HG02938 (cell line): ENCODE results near the gene GINM1.

Source experiments
- ATAC-seq: cut with Tn5 transposase; IDR thresholded peaks from one replicate; pipeline ENCODE4 v1.9.1; 2021; ENCODE audit warnings: mild to moderate bottlenecking, moderate library complexity; ENCODE audit not compliant: unreplicated experiment

Gene GINM1, protein sequence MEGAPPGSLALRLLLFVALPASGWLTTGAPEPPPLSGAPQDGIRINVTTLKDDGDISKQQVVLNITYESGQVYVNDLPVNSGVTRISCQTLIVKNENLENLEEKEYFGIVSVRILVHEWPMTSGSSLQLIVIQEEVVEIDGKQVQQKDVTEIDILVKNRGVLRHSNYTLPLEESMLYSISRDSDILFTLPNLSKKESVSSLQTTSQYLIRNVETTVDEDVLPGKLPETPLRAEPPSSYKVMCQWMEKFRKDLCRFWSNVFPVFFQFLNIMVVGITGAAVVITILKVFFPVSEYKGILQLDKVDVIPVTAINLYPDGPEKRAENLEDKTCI

GRCh38 chr6:149565527-149566409 is at the start of gene GINM1:
Gene GINM1 (plus strand): TSS chr6:149566375. CDS start chr6:149566415, 40 bp downstream.
- ATAC-seq, result peak; percentile 76

GRCh38 chr6:149529650-149530049 is 36.5 kb upstream of the GINM1 start:
- no peak for ATAC-seq

GRCh38 chr6:149534742-149535141 is 31.4 kb upstream of the GINM1 start:
- ATAC-seq, result no peak

DNA sequence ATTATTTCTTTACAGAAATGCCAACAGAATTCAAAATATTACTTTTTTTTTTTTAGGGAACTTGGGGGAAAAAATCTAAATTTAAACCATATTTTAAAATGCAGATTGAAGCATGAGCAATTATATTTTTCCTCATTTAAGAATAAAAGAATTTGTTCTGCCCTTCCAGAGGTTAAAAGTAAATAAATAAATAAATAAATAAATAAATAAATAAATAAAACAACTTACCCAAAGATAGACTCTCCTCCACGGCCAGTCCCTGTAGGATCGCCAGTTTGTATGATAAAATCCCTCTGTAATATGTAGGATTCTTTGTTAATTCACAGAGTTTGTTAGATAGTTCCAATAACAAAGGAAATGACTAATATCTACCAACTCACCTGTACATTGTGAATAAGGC is 25.0 kb upstream of the GINM1 start:
- ATAC-seq, result no peak

- peak; percentile 7 for ATAC-seq
Measured at GRCh38 chr6:149544646-149545257, 21.4 kb upstream of the GINM1 start.

GRCh38 chr6:149545258-149545753 is 20.9 kb upstream of the GINM1 start:
- peak; percentile 39 for ATAC-seq

- ATAC-seq, result peak; percentile 76
Measured at GRCh38 chr6:149545754-149546471, 20.3 kb upstream of the GINM1 start, which contains the start of gene PPIL4. Gene PPIL4 (minus strand): TSS chr6:149546043. CDS start chr6:149546005, 38 bp downstream.

GRCh38 chr6:149551920-149552319 is 14.3 kb upstream of the GINM1 start:
- ATAC-seq, result no peak

GRCh38 chr6:149558029-149558428 is 8.1 kb upstream of the GINM1 start:
- no peak for ATAC-seq

GRCh38 chr6:149559389-149559788 is 6.8 kb upstream of the GINM1 start:
- ATAC-seq, result no peak

- ATAC-seq, result no peak
Measured at GRCh38 chr6:149560736-149561135, 5.4 kb upstream of the GINM1 start.

DNA sequence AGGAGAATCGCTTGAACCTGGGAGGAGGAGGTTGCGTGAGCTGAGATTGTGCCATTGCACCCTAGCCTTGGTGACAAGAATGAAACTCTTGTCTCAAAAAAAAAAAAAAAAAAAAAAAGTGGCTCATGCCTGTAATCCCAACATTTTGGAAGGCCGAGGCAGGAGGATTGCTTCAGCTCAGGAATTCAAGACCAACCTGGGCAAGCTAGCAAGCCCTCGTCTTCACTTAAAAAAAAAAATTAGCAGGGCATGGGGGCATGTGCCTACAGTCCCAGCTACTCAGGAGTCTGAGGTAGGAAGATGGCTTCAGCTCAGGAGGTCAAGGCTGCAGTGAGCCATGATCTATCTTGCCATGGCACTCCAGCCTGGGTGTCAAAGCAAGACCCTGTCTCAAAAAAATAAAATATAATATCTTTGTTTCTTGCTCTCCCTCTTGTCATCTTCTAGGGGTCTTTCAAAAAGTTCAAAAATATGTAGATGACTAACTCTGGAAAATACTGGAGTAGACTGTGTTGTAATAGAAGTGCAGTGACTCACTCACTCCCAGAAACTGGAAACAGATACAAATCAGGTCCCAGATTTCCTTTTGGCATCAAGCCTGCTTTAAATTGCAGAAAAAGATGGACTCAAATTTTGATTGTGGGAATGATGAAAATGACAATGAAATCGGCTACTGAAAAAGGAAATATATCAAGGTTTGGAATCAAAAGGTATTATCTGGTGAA is 2.8 kb upstream of the GINM1 start:
- ATAC-seq, result no peak

DNA sequence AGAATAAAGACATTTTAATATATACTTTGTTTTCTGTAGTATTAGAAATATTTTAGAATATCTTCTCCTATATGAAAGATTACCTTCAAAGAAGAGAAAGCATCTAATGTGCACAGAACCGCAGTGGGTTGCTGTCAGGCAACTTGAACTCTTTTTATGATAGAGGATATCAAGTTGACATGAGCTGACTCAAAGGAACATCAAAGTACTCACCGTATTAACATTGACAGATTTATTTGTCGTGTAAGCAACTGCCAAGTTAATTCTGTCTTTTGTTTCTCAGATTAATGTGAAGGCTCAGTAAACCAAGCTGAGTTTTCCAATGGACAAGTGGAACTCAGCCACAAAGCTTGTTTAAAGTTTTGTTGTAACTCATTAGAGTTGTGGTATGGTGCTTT is 2.2 kb upstream of the GINM1 start:
- no peak for ATAC-seq

GRCh38 chr6:149566410-149567193 is 427 bp downstream of the GINM1 start:
- peak; percentile 11 for ATAC-seq

DNA sequence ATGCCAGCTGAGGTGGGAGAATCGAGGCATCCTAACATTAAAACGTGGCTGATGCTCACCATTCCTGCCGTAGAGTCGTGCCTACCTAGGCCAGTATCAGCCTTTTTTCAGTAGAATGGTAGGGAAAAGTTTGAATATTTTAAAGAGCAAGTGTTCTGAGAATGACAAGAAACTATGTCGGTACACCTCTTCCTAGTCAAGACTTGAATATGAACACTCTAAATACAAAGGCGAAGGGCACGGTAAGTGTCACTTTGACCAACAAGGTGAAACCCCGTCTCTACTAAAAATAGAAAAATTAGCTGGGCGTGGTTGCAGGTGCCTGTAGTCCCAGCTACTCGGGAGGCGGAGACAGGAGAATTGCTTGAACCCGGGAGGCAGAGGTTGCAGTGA is 1.0 kb downstream of the GINM1 start:
- ATAC-seq, result no peak

- ATAC-seq, result no peak
Measured at GRCh38 chr6:149567945-149568585, 1.9 kb downstream of the GINM1 start.

- ATAC-seq, result no peak
Measured at GRCh38 chr6:149580880-149581279, 14.7 kb downstream of the GINM1 start.

DNA sequence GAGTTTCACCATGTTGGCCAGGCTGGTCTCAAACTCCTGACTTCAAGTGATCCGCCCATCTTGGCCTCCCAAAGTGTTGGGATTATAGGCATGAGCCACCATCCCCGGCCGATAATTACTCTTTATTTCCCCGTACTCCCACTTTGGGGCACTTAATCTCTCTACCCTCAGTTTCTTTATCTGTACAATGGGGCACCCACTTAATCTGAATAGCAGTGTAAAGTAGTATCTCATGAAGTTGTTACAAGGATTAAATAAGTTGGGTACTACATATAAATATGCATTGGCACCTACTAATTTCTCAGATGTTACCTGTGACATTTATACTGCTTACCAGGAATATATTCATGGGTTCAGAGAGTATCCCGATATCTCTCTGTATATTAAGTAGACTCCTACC is 15.2 kb downstream of the GINM1 start:
- no peak for ATAC-seq

- no peak for ATAC-seq
Measured at GRCh38 chr6:149586149-149586548, 20.0 kb downstream of the GINM1 start.
